Natural killer cell treated with Interleukin-12 subunit alpha and Interleukin-12 subunit beta and Interleukin-15 and Interleukin-18, amount 100 ng/mL, for 72 hours (primary cell): ENCODE results near the gene ZC3H15. TPM values are rescaled to one million over a fixed set of nuclear protein-coding genes. Genes with fewer than 3 reads are reported as not detected.
"Not testable (repeated sequence)": the region's sequence is repeated elsewhere in the genome, so short reads cannot be mapped to it uniquely, and the experiment has no call there.

Experiments
- ATAC-seq, 2 donors: fragments of 150-1000 bp; cut with Tn5 transposase in 1 of 2; sonication (Bioruptor Pico), chemical (Tn5 transposase) in 1 of 2; 2 replicates each; pipeline ENCODE4 v1.10.0; 2021
- DNase-seq: peaks from one replicate; pipeline ENCODE4 v3.0.0; 2022; ENCODE audit warnings: low spot score
- H3K27ac Mint-ChIP-seq, 2 donors: 1 replicate in 1 of 2; 2 replicates in 1 of 2; pipeline ENCODE4 v1.8.0; 2022; ENCODE audit warnings: mixed read lengths in 2 of 2, mild to moderate bottlenecking in 1 of 2, moderate library complexity in 1 of 2
- H3K27me3 Mint-ChIP-seq, 2 donors: 1 replicate in 1 of 2; 2 replicates in 1 of 2; pipeline ENCODE4 v1.8.0; 2022; ENCODE audit warnings: mixed read lengths in 2 of 2
- H3K36me3 Mint-ChIP-seq: one replicate; pipeline ENCODE4 v1.8.0; 2022; ENCODE audit warnings: mixed read lengths
- H3K4me1 Mint-ChIP-seq, 2 donors: 1 replicate in 1 of 2; 2 replicates in 1 of 2; pipeline ENCODE4 v1.8.0; 2022; ENCODE audit warnings: low read depth in 2 of 2, mixed read lengths in 2 of 2, mild to moderate bottlenecking in 1 of 2
- H3K4me3 Mint-ChIP-seq: one replicate; pipeline ENCODE4 v1.8.0; 2022; ENCODE audit warnings: mixed read lengths
- H3K9me3 Mint-ChIP-seq: 2 replicates; pipeline ENCODE4 v1.8.0; 2022; ENCODE audit warnings: mixed read lengths
- total RNA-seq, 2 donors: library from RNA; stranded (reverse); gene quantifications; one replicate each; pipeline ENCODE4 v1.2.3, GENCODE V29; 2022

Gene ZC3H15
- total RNA-seq, 2 donors from 2014 or later, result 79.4 to 83.0 TPM

GRCh38 chr2:186515376-186515775 is 29.3 kb downstream of the ZC3H15 start:
- DNase-seq (no peak), ATAC-seq (no peak)
- Mint-ChIP-seq H3K4me1 (no peaks in the 10 kb centered on the region), H3K4me3 (no peak overlapping the region), H3K27ac (no peak overlapping the region), H3K27me3 (no peaks in the 10 kb centered on the region), H3K36me3 (no peaks in the 10 kb centered on the region), H3K9me3 (no peaks in the 10 kb centered on the region)

DNA sequence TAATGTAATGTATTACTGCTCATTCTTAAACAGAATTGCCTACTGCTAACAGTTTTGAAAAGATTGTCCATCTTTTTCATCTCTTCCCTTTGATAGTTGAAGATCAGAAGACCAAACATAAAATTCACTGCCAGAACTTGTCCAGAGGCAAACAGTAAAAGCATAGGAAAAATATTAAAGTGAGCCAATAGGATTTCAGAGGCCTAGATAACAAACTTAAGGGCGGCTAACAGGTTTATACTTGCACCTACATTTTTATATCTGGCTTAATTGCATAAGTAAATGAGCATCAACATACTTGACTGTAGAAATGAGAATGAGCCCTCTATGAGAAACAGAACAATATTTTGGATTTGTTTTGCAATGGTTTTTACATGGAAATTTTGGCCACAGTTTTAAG is 30.3 kb downstream of the ZC3H15 start:
- no peak overlapping the region for H3K4me3 Mint-ChIP-seq
- no peak for DNase-seq
- H3K4me1 Mint-ChIP-seq, result no peaks in the 10 kb centered on the region
- no peaks in the 10 kb centered on the region for H3K9me3 Mint-ChIP-seq
- no peaks in the 10 kb centered on the region for H3K27me3 Mint-ChIP-seq
- ATAC-seq, result no peak
- peaks cover 6% of the 10 kb centered on the region for H3K36me3 Mint-ChIP-seq
- H3K27ac Mint-ChIP-seq, result no peak overlapping the region

DNA sequence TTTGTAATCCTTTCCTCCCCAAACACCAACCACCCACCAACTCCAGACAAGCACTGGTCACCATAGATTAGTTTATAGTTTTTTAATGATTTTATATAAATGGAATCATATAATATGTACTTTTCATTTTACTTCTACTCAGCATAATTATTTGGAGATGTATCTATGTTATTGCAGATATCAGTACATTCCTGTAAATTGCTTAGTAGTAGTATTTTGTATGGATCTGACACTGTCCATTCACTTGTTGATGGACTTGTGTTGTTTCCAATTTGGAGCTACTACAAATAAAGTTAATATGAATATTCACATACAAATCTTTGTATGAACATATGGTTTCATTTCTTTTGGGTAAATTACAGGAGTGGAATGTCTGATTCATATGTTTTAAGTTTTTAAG is 31.0 kb downstream of the ZC3H15 start:
- no peaks in the 10 kb centered on the region for H3K9me3 Mint-ChIP-seq
- H3K4me1 Mint-ChIP-seq, result no peaks in the 10 kb centered on the region
- H3K27ac Mint-ChIP-seq, result no peak overlapping the region
- H3K4me3 Mint-ChIP-seq, result no peak overlapping the region
- H3K36me3 Mint-ChIP-seq, result peaks cover 6% of the 10 kb centered on the region
- ATAC-seq (no peak), DNase-seq (no peak)
- no peaks in the 10 kb centered on the region for H3K27me3 Mint-ChIP-seq

- H3K4me1 Mint-ChIP-seq, result no peaks in the 10 kb centered on the region
- H3K4me3 Mint-ChIP-seq, result no peak overlapping the region
- H3K27me3 Mint-ChIP-seq, result no peaks in the 10 kb centered on the region
- peaks cover 6% of the 10 kb centered on the region for H3K36me3 Mint-ChIP-seq
- no peaks in the 10 kb centered on the region for H3K9me3 Mint-ChIP-seq
- DNase-seq (no peak), ATAC-seq (no peak)
- no peak overlapping the region for H3K27ac Mint-ChIP-seq
Measured at GRCh38 chr2:186518291-186518690, 32.2 kb downstream of the ZC3H15 start.

- Mint-ChIP-seq H3K27me3 (no peaks in the 10 kb centered on the region), H3K4me1 (no peaks in the 10 kb centered on the region), H3K36me3 (peaks cover 6% of the 10 kb centered on the region), H3K9me3 (no peaks in the 10 kb centered on the region), H3K27ac (no peak overlapping the region), H3K4me3 (no peak overlapping the region)
- DNase-seq, result no peak
- no peak for ATAC-seq
Measured at GRCh38 chr2:186518945-186519344, 32.9 kb downstream of the ZC3H15 start.

GRCh38 chr2:186521570-186522153 is 35.6 kb downstream of the ZC3H15 start:
- not testable (repeated sequence) for H3K4me1 Mint-ChIP-seq, H3K36me3 Mint-ChIP-seq, H3K9me3 Mint-ChIP-seq, H3K4me3 Mint-ChIP-seq, H3K27ac Mint-ChIP-seq, ATAC-seq, DNase-seq, H3K27me3 Mint-ChIP-seq

GRCh38 chr2:186522450-186522849 is 36.4 kb downstream of the ZC3H15 start:
- no peak for ATAC-seq
- Mint-ChIP-seq H3K27ac (no peak overlapping the region), H3K36me3 (peaks cover 6% of the 10 kb centered on the region), H3K4me3 (no peak overlapping the region), H3K4me1 (no peaks in the 10 kb centered on the region), H3K27me3 (no peaks in the 10 kb centered on the region), H3K9me3 (no peaks in the 10 kb centered on the region)
- no peak for DNase-seq

DNA sequence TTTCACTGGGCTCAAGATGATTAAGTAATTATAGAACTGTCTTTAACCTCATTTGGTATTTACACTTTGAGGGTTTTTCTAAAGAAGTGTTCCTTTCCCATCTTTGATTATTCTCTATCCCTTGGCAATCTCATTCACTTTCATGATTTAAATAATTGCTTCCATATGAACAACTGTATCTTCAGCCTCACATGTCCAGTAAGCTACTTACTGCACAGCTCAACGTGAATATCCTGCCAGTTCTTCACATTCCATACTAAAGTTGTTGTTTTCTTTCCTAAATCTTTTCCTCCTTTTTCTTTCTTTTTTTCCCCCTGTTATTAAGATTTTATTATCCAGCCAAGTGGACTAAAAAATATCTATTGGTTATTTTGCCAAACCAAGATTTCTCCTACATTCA is 37.7 kb downstream of the ZC3H15 start:
- no peak overlapping the region for H3K4me3 Mint-ChIP-seq
- peaks cover 6% of the 10 kb centered on the region for H3K36me3 Mint-ChIP-seq
- no peak for DNase-seq
- no peaks in the 10 kb centered on the region for H3K9me3 Mint-ChIP-seq
- H3K4me1 Mint-ChIP-seq, result no peaks in the 10 kb centered on the region
- no peak for ATAC-seq
- no peaks in the 10 kb centered on the region for H3K27me3 Mint-ChIP-seq
- H3K27ac Mint-ChIP-seq, result no peak overlapping the region

GRCh38 chr2:186526281-186526680 is 40.2 kb downstream of the ZC3H15 start:
- H3K4me1 Mint-ChIP-seq, result no peaks in the 10 kb centered on the region
- H3K4me3 Mint-ChIP-seq, result no peak overlapping the region
- H3K27me3 Mint-ChIP-seq, result no peaks in the 10 kb centered on the region
- no peak for DNase-seq
- peaks cover under 1% of the 10 kb centered on the region for H3K36me3 Mint-ChIP-seq
- no peak for ATAC-seq
- no peak overlapping the region for H3K27ac Mint-ChIP-seq
- no peaks in the 10 kb centered on the region for H3K9me3 Mint-ChIP-seq

DNA sequence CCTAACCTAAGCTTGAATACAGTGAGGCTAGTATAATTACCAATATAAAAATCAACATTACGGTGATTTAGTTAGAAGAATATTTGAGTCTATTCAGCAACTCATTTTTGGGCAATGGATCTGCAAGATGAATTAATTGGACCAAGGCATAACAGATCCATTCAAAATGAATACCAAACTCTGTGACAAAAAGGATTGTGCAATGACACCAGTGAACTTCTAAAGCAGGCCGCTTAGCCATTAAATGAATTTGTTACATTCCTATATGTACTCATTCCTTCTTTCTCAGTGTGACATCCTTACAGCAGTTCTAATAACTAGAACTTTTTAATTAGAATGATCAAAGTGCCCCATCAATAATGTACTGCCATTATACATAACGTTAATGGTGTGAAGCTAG is 44.3 kb downstream of the ZC3H15 start:
- DNase-seq (no peak), ATAC-seq (no peak)
- Mint-ChIP-seq H3K4me3 (no peak overlapping the region), H3K36me3 (no peaks in the 10 kb centered on the region), H3K9me3 (no peaks in the 10 kb centered on the region), H3K27ac (no peak overlapping the region), H3K27me3 (peaks cover under 1 to 1% of the 10 kb centered on the region in 2 donors), H3K4me1 (no peaks in the 10 kb centered on the region)

DNA sequence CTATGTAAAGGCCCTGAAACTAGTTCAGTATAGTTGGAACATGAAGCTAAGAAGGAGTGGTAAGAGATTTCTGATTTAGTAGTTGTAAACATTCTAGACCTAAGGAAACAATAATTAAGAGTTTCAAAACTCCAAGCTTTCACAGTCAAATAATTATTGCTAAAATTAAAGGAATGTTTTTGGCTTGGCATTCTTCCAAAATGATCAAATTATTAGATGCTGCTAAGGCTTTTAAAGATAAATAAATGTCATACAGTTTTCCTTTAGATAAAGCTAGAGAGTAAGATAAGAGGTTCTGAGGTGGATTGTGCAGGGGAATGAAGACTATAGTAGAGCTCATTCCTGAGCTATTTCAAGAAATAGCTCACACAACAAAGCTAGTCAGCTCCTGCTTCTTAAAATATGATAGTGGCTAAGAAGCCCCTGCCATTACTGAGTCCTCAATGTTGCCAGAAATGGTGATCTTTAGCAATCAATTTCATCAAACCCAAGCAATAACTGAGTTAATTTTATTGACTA is 45.3 kb downstream of the ZC3H15 start:
- H3K4me3 Mint-ChIP-seq, result no peak overlapping the region
- no peaks in the 10 kb centered on the region for H3K36me3 Mint-ChIP-seq
- no peak for DNase-seq
- ATAC-seq, result no peak
- peaks cover 6 to 11% of the 10 kb centered on the region in 2 donors for H3K27me3 Mint-ChIP-seq
- H3K27ac Mint-ChIP-seq, result no peak overlapping the region
- no peaks in the 10 kb centered on the region for H3K9me3 Mint-ChIP-seq
- H3K4me1 Mint-ChIP-seq, result no peaks in the 10 kb centered on the region

GRCh38 chr2:186532891-186533290 is 46.8 kb downstream of the ZC3H15 start:
- ATAC-seq (no peak), DNase-seq (no peak)
- Mint-ChIP-seq H3K4me3 (no peak overlapping the region), H3K4me1 (no peaks in the 10 kb centered on the region), H3K27ac (no peak overlapping the region), H3K36me3 (no peaks in the 10 kb centered on the region), H3K9me3 (no peaks in the 10 kb centered on the region), H3K27me3 (peaks cover 10 to 18% of the 10 kb centered on the region in 2 donors)

- Mint-ChIP-seq H3K27me3 (peaks cover 13 to 18% of the 10 kb centered on the region in 2 donors), H3K36me3 (no peaks in the 10 kb centered on the region), H3K4me1 (no peaks in the 10 kb centered on the region), H3K27ac (no peak overlapping the region), H3K9me3 (no peaks in the 10 kb centered on the region), H3K4me3 (no peak overlapping the region)
- ATAC-seq (no peak), DNase-seq (no peak)
Measured at GRCh38 chr2:186533717-186534116, 47.7 kb downstream of the ZC3H15 start.

GRCh38 chr2:186534406-186534805 is 48.3 kb downstream of the ZC3H15 start:
- Mint-ChIP-seq H3K9me3 (no peaks in the 10 kb centered on the region), H3K27ac (no peak overlapping the region), H3K4me1 (no peaks in the 10 kb centered on the region), H3K4me3 (no peak overlapping the region), H3K36me3 (no peaks in the 10 kb centered on the region), H3K27me3 (peaks cover 13 to 18% of the 10 kb centered on the region in 2 donors)
- ATAC-seq (no peak), DNase-seq (no peak)

GRCh38 chr2:186535861-186536260 is 49.8 kb downstream of the ZC3H15 start:
- Mint-ChIP-seq H3K4me3 (no peak overlapping the region), H3K36me3 (no peaks in the 10 kb centered on the region)
- no peak for ATAC-seq

More at GRCh38 chr2:186535861-186536260, 49.8 kb downstream of the ZC3H15 start:
- no peaks in the 10 kb centered on the region for H3K4me1 Mint-ChIP-seq
- H3K9me3 Mint-ChIP-seq, result no peaks in the 10 kb centered on the region
- H3K27ac Mint-ChIP-seq, result no peak overlapping the region
- peaks cover 13 to 18% of the 10 kb centered on the region in 2 donors for H3K27me3 Mint-ChIP-seq
- no peak for DNase-seq
